Measurements from ENCODE around the gene CTXN1. TPM values are rescaled to one million over a fixed set of nuclear protein-coding genes. Genes with fewer than 3 reads are reported as not detected.

The CTXN1 gene
- total and polyA plus RNA-seq, 2 of the 4 experiments (the other 2 are of a cell fraction) = 0.36 to 7.4 TPM

- dilution Hi-C loops (cut with HindIII; ENCODE audit: low sequenced_read_pairs, unreplicated experiment) = no loop called here
- peaks cover 20% of the 10 kb centered on the region for H3K36me3 ChIP-seq (ENCODE audit: control insufficient read depth, insufficient read depth, low read length)
- H3K27me3 ChIP-seq (ENCODE audit: control insufficient read depth, insufficient read depth, low read length) = no peaks in the 10 kb centered on the region
- H2BK20ac ChIP-seq (ENCODE audit: low read depth, low read length) = no peak overlapping the region
- no peak overlapping the region for H3K56ac ChIP-seq (ENCODE audit: extremely low read depth, insufficient read depth, low read length)
- no TSS peak for BruUV-seq (replicated peaks)
- no peak overlapping the region for H3K4me2 ChIP-seq (ENCODE audit: low read depth, low read length)
- peak overlapping the region; percentile 19 for H2AK9ac ChIP-seq (replicated peaks; ENCODE audit: low read depth, low read length, poor library complexity)
- no peak overlapping the region for H2BK5ac ChIP-seq (ENCODE audit: low read depth, low read length, poor library complexity, severe bottlenecking)
- H3K4ac ChIP-seq (ENCODE audit: low read depth, low read length) = no peak overlapping the region
- H4K5ac ChIP-seq (ENCODE audit: low read depth, low read length) = no peak overlapping the region
- peaks cover 10% of the 10 kb centered on the region for H3K4me1 ChIP-seq (ENCODE audit: control insufficient read depth, insufficient read depth, low read length)
- no peak overlapping the region for H4K8ac ChIP-seq (ENCODE audit: low read depth in 2 of 2, low read length in 2 of 2)
- no CpG with 5 or more reads among the region's 3 CpGs for WGBS, 2 experiments (ENCODE audit: extremely low coverage in 2 of 2, insufficient read length in 1 of 2)
- no peak overlapping the region for H2BK120ac ChIP-seq (ENCODE audit: low read depth, low read length)
- H2BK15ac ChIP-seq (ENCODE audit: low read depth, low read length) = no peak overlapping the region
- no peak for DNase-seq
- TF ChIP-seq POLR2A (IDR thresholded peaks at IDR 0.05; ENCODE audit: low read depth, low read length) (no peak), RAD21 (IDR thresholded peaks at IDR 0.05; ENCODE audit: low read length) (no peak), ELK1 (IDR thresholded peaks at IDR 0.05; ENCODE audit: borderline replicate concordance, low read depth, low read length) (no peak), CEBPB (IDR thresholded peaks at IDR 0.05; ENCODE audit: low read depth, low read length) (no peak), NFE2L2 (IDR thresholded peaks at IDR 0.05; ENCODE audit: low read depth, low read length) (no peak), RFX5 (IDR thresholded peaks at IDR 0.05; ENCODE audit: low read depth, low read length) (no peak), FOS (IDR thresholded peaks at IDR 0.05; ENCODE audit: low read depth, low read length) (no peak), SMC3 (IDR thresholded peaks at IDR 0.05; ENCODE audit: low read depth, low read length) (no peak), MAFK (IDR thresholded peaks at IDR 0.05; ENCODE audit: low read depth, low read length) (no peak), CHD1 (IDR thresholded peaks at IDR 0.05; ENCODE audit: low read depth, low read length) (no peak), BHLHE40 (IDR thresholded peaks at IDR 0.05; ENCODE audit: low read depth, low read length) (no peak), MAZ (IDR thresholded peaks at IDR 0.05; ENCODE audit: borderline replicate concordance, low read depth, low read length) (no peak), MXI1 (IDR thresholded peaks at IDR 0.05; ENCODE audit: borderline replicate concordance, low read depth, low read length) (no peak), RCOR1 (IDR thresholded peaks at IDR 0.05; ENCODE audit: insufficient replicate concordance, low read length) (no peak), USF2 (IDR thresholded peaks at IDR 0.05; ENCODE audit: low read depth, low read length) (no peak), CTCF (conservative IDR thresholded peaks at IDR 0.05; ENCODE audit: low read depth, low read length) (no peak)
- H2AFZ ChIP-seq (replicated peaks; ENCODE audit: low read length, poor library complexity) = no peak overlapping the region
- no peak overlapping the region for H3K23ac ChIP-seq (ENCODE audit: low read depth, low read length)
- H3K79me1 ChIP-seq (ENCODE audit: low read depth in 1 of 2, low read length in 2 of 2) = peaks cover 14 to 31% of the 10 kb centered on the region in 2 experiments; a peak in 3 of 4 replicates
- H3K9me1 ChIP-seq (ENCODE audit: insufficient read depth, low read length) = peaks cover 11% of the 10 kb centered on the region
- no peak overlapping the region for H3K14ac ChIP-seq (replicated peaks; ENCODE audit: low read depth, low read length)
- no peak overlapping the region for H3K4me3 ChIP-seq (ENCODE audit: insufficient read depth, low read depth, low read length)
- H3K9me3 ChIP-seq (ENCODE audit: control insufficient read depth, insufficient read depth, low read length) = no peaks in the 10 kb centered on the region
- no peak overlapping the region for H2AK5ac ChIP-seq (ENCODE audit: low read depth, low read length)
- no peak overlapping the region for H3K9ac ChIP-seq (ENCODE audit: low read depth, low read length)
- ATAC-seq (ENCODE audit: low read depth) = no peak
- H4K91ac ChIP-seq (ENCODE audit: insufficient read depth, low read depth, low read length) = no peak overlapping the region
- POLR2A ChIA-PET (ENCODE audit: unreplicated experiment) = no interaction called here
- H3K27ac ChIP-seq (ENCODE audit: insufficient read depth, low read length) = no peak overlapping the region
- in situ Hi-C loops (cut with MboI; ENCODE audit: low sequenced_read_pairs) = no loop called here
- H4K20me1 ChIP-seq (ENCODE audit: insufficient read depth, low read length) = peaks cover 19% of the 10 kb centered on the region
- CTCF ChIA-PET = no interaction called here
- no peak overlapping the region for H3K18ac ChIP-seq (ENCODE audit: low read depth, low read length)
- intact Hi-C loops (cut with micrococcal nuclease) = no loop called here
Observed at GRCh38 chr19:7900931-7901330, 25.0 kb downstream of the CTXN1 start.

Data from IMR-90 (cell line).